ENCODE results near the gene USPL1.
"Not testable (repeated sequence)": the region's sequence is repeated elsewhere in the genome, so short reads cannot be mapped to it uniquely, and the experiment has no call there.

USPL1 gene

DNA sequence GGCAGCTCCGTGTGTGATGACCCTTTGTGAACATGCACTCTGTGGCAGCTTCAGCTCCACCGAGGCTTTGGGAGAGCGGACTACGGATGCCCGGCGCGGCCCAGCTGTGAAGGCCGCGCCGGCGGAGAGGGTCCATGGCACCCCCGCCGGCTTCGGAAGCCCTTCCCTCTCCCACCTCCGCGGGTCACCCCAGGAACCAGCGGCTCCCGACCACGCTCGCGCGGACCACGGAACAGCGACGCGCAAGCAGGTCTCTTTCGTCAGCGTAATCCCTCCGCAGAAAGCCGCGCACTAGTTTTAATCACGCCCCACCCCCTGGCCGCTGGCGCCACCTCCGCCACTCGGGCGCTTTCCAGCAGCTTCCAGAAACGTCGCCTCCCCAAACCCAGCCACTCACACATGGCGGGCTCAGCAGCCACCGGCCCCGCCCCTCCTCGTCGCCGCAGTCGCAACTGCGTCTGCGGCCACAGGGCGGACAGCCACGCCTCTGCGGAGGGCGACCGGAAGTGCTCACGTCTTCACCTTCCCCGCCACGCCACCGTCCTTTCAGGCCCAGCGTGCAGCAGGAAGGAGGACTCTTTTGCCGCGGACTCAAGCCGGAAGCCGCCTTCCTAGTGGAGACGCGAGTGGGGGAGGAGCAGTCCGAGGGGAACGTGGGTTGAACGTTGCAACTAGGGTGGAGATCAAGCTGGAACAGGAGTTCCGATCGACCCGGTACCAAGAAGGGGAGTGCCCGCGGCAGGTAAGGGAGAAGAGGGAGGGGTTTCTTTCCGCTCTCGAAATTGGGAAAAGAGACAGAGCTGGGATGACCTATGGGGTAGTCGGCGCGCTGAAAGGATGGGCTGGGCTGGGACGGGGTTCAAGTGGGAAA is at the start of gene USPL1:
Gene USPL1 (plus strand): TSS at position 606 of the 871 bp plus-strand sequence. CDS start 3,221 bp downstream, outside the sequence.
- DNase-seq (ENCODE audit: low read depth) = peak; percentile 100

DNA sequence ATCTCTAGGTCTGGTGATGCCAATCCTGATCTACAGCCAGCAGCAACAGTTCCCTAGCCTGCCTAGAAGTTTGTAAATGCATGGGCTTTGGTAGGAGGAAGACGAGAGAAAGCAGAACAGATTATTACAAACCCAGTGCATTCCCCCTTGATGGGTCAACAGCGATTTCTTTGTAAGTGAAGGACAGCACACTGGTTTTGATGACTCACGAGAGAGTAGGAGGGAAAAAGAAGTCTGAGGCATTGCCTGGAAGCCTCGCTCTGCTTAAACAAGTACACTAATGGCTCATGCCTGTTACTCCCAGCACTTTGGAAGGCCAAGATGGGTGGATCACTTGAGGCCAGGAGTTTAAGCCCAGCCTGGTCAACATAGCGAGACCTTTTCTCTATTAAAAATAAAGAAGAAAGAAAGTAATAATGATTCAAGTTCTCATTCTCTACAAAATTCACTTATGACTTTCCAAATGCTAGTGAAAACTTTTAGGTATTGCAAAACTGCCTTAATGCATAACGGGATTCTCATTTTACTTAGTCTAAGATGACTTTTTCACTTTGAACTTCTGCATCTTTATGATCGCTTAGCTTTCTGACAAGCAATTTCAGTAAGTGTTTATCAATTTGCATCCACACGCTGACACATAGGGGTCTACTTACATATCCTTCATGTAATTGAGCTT is 47.7 kb upstream of the USPL1 start:
- peak; percentile 99 for DNase-seq (ENCODE audit: low read depth)

DNA sequence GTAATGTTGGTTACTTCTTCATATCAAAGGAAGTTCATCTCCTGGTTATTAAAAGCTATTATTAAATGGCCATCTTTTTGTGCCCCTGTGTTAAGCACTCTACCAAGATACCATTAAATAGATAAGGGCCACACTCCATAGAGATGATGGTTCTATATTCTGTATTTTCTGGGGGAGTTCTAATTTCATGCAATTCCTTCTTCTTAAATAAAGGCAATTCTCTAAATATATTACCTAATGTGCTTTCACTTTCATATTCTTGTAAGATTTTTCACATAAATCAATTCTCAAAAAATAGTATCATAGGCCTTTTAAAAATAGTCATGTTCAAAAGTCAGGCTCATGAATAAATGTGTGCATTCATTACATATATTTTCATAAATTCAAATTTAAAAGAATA is 47.0 kb upstream of the USPL1 start:
- no peak for DNase-seq (ENCODE audit: low read depth)

DNA sequence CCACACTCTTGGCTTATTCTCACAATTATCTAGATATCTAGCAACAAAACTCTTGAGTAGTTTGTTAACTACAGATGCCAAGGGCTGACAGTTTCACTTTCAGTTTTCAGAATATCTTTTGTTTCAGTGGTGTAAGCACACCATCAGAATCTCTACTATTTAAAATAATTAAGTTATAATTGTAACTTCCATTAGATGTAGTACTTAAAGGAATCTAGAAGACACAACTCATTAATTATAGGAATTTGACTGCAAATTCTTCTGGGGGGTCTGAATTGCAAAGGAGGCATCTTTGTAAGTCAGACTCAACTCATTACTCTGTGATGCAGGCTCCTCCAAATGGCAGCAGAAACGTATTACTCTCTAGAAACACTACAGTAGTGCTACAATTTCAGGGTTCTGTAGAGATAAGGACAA is 44.9 kb upstream of the USPL1 start:
- DNase-seq (ENCODE audit: low read depth) = peak; percentile 69

DNA sequence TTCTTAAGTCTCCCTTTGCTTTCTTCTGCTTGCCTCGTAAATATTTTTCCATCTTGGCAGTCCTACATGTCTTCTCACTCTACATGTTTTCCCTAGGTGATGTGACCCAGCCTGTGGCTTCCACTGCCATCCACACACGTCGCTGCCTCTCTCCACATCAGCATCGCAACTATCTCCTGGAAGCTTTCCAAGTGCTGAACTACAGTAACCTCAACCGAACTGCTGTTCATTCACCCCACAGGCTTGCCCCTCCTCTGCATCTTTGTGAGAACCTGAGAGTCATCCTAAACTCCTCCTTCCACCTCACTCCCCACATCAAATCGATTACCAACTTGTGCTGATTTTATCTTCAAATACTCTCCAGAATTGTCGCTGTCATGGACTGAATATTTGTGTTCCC is 41.2 kb upstream of the USPL1 start:
- peak; percentile 63 for DNase-seq (ENCODE audit: low read depth)

DNA sequence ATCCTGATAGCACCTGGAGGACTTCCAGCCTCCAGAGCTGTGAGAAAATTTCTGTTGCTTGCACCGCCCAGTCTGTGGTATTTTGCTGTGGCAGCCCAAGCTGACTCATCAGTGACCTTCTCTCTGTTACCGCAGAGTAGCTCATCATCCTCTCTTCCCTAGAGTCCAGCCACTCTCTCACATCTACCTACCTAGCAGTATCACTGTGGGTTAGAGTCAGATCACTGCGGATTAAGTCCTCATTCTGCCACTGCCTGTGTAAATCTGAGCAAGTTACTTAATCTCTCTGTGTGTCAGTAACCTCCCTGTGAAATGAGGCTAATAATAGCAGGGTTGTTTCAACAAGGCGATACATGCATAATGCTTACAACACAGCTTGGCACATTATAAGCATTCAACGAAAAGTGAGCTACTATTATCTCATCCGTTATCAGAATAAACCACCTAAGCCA is 40.3 kb upstream of the USPL1 start:
- peak; percentile 98 for DNase-seq (ENCODE audit: low read depth)

DNA sequence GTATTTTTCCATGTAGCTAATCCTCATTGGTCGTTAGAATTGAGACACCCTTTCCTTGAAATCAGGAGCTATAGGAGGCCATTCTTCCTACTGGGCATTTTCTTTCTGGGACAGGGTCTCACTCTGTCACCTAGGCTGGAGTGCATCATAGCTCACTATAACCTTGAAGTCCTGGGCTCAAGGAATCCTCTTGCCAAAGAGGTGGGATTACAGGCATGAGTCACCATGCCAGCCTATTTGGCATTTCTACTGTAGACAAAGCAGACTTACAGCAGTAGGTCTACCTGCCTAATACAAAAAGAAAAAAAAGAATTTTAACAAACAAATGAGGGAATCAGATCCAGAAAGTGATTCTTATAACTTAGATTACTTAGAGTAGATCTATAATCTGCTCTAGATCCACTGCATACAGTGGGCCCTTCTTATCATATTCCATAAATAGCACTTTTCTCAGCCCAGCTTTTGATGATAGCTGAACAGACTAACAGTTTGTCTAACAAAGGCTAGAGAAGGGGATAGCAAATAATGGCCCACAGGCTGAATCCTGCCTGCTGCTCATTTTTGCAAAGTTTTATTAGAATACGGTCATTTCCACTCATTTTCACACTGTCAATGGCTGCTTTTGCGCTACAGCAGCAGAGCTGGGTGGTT is 36.7 kb upstream of the USPL1 start:
- DNase-seq (ENCODE audit: low read depth) = no peak

DNA sequence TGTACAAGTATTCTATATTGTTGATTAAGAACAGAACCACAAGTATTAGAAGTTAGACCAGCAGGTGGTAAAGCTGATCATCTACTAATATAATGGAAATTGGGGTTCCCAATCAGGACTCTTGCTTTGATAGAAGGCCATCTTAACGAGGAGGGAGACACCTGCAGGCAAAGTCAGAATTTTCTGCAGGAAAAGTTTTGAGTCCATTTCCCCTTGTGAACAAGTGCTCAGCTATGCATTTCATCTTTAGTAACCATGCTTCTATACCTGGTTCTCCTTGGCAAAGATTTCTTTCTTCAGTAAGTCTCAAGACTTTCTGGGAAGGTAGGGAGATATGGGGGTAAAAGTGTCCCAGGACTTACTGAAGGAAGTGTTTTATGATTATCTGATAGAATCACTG is 36.1 kb upstream of the USPL1 start:
- peak; percentile 46 for DNase-seq (ENCODE audit: low read depth)

DNA sequence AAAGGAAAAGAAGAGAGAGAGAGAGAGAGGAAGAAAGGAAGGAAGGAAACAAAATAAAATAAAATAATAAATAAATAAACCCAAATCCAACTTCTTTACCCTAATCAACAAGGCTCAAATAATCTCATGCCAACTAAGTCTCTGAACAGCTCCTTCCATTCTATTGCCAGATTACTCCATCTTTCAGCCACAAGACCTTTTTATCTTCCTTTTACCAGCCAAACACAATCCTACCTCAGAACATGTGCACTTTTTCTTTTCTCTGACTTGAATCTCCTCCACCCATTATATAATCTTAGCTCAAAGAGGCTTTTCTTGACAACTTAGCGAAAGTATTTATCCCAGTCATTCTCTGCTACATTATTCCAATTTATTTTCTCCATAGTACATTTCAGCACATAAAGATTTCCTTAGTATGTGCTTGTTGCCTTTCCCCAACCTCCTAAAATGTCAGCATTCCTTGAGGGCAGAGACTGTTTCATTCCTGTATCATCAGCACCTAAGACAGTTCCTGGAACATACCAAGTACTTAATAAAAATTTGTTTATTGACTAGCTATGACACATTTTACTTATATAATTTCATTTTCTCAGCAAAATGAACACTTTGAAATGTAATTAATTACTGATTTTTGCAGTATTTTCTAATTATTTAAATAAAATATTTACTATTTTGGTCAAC is 33.5 kb upstream of the USPL1 start:
- no peak for DNase-seq (ENCODE audit: low read depth)

DNA sequence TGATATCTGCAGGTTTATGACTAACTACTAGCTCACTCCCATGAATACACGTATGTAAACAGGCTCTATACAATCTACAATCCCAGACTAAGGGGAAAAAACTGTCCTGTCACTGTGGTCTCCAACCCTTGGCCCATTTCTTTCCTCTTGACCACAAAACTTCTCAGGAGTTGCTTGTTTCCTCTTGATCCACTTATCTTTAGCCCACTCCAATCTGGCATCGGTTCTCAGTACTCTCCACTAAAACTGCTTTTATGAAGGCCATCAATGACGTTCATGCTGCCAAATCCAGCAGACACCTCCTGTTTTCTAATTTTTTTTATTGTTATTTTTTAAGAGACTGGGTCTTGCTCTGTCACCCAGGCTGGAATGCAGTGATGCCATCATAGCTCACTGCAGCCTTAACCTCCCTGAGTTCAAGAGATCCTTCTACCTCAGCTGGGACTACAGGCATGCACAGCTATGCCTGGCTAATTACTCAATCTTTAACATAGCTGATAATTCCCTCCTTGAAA is 31.9 kb upstream of the USPL1 start:
- peak; percentile 64 for DNase-seq (ENCODE audit: low read depth)

DNA sequence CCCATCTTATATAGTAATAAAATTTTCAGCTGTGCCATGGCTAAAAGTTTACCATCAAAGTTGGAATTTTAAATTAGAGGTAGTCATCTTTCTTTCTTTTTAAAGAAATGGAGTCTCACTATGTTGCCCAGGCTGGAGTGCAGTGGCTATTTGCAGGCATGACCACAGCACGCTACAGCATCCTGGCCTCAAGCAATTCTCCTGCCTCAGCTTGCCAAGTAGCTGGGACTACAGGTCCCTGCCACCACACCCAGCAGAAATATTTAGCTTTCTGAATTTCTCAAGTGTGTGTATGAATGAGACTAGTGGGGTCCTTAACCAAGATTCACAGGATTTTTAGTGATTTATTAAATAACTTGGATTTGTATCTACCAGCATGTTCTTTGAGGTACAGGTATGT is 30.5 kb upstream of the USPL1 start:
- DNase-seq (ENCODE audit: low read depth) = no peak

DNA sequence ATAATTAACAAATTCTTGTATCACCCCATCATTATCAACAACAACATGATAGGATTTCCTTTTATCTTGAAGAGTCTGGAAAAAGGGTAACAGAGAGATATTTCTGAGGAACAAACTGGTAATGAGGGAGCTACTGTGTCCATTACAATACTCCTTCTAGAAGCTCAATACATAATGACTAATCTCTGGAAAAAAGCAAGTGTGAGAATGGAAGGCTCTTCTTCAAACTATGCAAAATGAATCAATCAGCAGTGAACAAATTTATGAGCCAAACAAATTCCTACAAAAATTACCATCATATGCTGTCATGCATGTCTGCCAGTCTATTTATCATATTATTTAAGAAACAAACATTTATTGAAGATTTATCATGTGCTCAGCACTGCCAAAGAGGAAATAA is 30.0 kb upstream of the USPL1 start:
- DNase-seq (ENCODE audit: low read depth) = no peak

DNA sequence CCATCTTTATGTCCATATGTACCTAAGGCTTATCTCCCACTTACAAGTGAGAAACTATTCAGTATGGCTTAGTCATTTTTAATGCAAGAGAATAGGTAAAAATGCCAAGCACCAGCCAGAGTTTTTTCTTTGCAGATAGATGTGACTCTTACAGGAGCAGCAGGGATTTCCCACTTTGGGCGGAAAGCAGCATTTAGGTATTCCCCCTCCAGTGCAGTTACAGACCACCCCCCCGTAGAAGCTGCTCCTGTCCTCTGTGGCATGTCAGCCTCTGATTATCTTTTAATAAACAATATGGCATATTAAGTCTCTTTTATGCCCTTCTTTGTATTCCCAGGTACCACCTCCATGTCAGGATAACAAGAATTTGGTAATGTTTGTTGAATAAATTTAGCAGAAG is 24.7 kb upstream of the USPL1 start:
- DNase-seq (ENCODE audit: low read depth) = no peak

DNA sequence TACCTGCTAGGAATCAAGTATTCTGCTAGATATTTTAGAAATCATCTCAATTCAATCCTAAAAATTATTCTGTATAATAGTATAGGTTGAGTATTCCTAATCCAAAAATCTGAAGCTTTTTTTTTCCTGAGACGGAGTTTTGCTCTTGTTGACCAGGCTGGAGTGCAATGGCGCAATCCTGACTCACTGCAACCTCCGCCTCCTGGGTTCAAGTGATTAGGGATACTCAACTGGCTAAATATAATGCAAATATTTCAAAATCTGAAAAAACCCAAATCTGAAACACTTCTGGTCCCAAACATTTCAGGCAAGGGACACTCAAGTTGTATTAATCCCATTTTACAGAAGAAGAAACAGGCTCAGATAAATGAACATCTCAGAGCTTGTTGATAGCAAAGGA is 17.2 kb upstream of the USPL1 start:
- no peak for DNase-seq (ENCODE audit: low read depth)

DNA sequence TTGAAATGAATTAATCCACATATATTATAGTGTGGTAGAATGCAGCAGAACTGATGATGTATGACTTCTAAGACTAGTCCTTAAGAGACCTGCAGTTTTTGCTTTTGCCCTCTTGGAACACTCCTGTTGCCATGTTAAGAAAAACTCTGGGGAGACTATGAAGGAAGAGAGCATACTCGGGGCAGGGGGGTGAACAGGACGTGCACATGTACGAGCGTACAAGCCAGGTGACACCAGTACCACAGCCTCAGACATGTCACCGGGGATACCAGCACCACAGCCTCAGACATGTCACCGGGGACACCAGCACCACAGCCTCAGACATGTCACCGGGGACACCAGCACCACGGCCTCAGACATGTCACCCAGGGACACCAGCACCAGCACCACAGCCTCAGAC is 15.9 kb upstream of the USPL1 start:
- DNase-seq (ENCODE audit: low read depth) = no peak

DNA sequence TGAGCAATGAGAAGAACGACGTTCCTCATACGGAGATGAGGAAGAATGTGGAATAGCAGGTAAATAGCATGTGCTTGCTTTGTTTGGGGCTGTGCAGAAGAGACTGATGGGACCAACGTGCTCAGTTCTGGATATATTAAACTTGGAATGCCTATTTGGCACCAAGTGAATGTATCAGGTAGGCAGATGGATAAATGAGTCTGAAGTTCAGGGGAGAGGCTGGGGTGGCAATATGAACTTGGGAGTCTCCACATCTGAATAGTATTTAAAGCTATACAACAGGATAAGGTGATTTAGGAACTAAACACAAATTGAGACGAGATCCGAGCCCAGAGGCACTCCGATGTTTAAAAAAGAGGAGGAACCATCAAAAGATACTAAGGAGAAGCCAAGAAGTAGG is 12.7 kb upstream of the USPL1 start:
- no peak for DNase-seq (ENCODE audit: low read depth)

DNA sequence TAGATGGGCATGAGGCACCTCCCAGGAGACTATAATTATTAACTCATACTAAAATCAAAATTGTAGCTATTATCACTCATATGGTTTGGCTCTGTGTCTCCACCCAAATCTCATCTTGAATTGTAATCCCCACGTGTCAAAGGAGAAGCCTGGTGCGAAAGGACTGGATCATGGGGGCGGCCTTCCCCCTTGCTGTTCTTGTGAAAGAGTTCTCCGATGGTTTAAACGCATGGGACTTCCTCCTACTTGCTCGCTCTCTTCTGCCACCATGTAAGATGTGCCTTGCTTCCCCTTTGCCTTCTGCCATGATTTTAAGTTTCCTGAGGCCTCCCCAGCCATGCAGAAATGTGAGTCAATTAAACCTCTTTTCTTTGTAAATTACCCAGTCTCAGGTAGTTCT is 10.5 kb upstream of the USPL1 start:
- not testable (repeated sequence) for DNase-seq (ENCODE audit: low read depth)

DNA sequence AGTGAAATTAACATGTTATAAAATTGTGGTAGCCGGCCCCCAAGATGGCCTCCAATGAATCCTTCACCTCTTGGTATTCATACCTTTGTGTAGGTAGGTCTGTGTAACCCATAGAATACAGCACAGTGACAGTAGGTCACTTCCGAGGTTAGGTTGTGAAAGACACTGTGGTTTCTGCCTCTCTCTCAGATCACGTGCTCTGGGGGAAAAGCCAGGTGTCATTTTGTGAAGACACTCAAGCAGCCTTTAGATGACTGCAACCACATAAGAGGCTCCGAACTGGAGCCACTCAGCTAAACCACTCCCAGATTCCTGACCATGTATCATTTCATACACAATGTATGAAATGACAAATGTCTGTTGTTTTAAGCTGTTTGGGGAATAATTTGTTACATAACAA is 9.8 kb upstream of the USPL1 start:
- no peak for DNase-seq (ENCODE audit: low read depth)

DNA sequence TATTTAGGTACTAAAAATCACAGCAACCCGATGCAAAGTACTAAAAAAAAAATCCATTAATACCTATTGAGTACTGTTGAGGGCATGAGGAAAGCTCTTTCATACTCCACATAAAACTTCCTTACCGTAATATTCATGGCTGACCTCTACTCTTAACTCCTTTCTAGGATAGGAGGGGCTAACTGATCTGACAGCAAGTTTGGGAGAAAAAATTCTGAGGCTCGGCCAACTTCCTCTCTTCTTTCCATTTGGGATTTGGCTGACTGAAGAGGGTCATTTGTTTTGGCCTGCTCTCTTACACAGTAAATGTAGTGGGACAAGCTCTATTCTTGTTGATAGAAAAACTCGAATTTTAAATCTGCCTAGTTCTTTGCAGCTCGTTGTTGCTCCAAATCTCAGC is 9.4 kb upstream of the USPL1 start:
- no peak for DNase-seq (ENCODE audit: low read depth)

DNA sequence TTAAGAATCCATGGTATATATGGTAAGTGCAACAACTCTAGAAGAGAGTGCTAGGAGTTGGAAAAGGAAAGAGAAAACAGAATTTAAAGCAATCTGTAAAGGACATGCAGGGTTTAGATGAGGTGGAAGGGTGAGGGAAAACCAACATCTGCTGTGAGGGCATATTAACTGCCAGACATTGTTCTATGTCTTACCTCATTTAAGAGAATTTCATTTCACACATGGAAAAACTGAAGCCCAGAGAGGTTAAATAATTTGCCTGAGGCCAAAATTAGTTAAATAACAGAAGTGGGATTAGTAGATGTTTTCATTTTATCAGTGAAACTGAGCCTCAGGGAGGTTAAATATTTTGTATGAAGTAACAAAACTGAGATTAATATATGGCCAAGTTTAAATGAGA is 7.4 kb upstream of the USPL1 start:
- no peak for DNase-seq (ENCODE audit: low read depth)

DNA sequence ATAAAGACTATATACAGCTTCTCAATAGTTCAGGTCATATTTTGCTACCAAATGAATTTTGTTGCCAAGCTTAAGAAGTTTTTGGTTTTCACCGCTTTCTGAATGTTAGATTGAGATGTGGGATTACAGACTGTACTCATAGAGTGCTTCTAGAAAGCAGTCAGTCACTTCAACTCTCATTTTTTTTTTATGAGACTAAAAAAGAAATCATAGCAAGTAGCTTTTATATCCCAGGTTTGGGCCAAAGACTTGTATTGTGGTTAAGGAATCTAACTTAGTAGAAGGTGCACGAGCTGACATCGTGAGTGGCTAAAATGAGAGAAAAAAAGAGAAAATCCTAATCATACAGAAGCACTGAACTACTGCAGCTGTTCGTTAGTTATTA is 2.2 kb upstream of the USPL1 start:
- no peak for DNase-seq (ENCODE audit: low read depth)

DNA sequence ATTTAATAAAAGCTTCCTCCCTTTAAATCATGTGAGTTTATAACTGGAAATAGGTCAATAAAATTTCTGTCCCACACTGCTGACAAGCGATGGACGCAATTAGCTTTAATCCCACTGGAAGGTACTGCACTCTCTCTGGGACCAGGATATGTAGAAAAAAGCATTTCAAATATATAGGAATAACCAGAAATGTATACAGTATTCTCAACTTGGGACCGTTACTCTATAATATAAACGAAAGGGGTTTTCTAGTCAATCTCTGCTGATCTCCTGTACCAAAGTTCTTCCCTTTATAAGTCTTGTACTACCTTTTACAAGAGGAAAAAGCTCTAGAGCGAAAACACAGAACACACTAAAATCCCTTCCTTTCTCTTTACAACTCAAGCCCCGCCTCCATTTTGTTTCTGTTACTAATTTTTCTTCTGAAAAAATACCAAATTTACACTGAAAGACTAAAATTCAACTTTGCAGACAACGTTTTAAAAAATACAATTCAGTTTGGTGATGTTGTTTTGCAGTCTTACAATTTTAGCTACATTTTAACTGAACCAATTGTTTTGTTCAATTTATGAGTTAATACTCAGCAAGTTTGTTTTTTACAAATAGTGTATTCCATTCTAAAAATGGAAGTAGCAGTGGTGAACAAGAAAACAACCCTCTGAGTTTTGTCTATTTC is 1.7 kb upstream of the USPL1 start:
- DNase-seq (ENCODE audit: low read depth) = no peak

All from iris pigment epithelial cell (primary cell).